HCT116 (cell line): Measurements from ENCODE around the gene VTN. TPM values are rescaled to one million over a fixed set of nuclear protein-coding genes. Genes with fewer than 3 reads are reported as not detected.

Experiments used
- ATAC-seq: fragments of 200-7000 bp; cut with Tn5 transposase; 2 replicates; pipeline ENCODE4 v1.9.1; 2020; ENCODE audit warnings: mild to moderate bottlenecking, moderate library complexity
- BruUV-seq: library from RNA; stranded (reverse); fragments of 400-500 nt; replicated peaks from 2 replicates; lab custom pipeline; 2021; lab: Mats Ljungman, UMichigan
- CTCF ChIA-PET: fragments of 300-600 bp; sonication (Branson Sonifier 250); formaldehyde crosslinking; loops from one replicate; lab custom pipeline; 2021; ENCODE audit warnings: antibody characterized with exemption; lab: Charles Lee
- POLR2A ChIA-PET: fragments of 300-600, 350-600 bp; sonication (Branson Sonifier 250); formaldehyde crosslinking; loops from one replicate; lab custom pipeline; 2021; ENCODE audit warnings: antibody characterized with exemption; lab: Charles Lee
- RAD21 ChIA-PET, 2 experiments: fragments of 300-600 bp; sonication (Branson Sonifier 250); formaldehyde crosslinking; loops; one replicate each; lab custom pipeline; 2023; ENCODE audit warnings: low total read pairs in 2 of 2; ENCODE audit not compliant: uncharacterized antibody in 2 of 2, unreplicated experiment in 2 of 2, low non-redundant PET in 1 of 2; lab: Charles Lee
- DNase-seq: peaks from one replicate; pipeline ENCODE4 v3.0.0-alpha.2; 2010; ENCODE audit warnings: low read depth, low spot score
- H2AFZ ChIP-seq: fragments of 200-600 bp; shearing (Covaris generic), sonication (generic); 2 replicates; pipeline ENCODE4 v1.6.1; 2017; ENCODE audit warnings: low read depth, mixed run types, mixed read lengths, antibody characterized with exemption, low read length; ENCODE audit not compliant: poor library complexity, severe bottlenecking
- H3K27ac ChIP-seq: 2 replicates; pipeline ENCODE4 v1.5.1; 2012; ENCODE audit warnings: low read depth, low read length
- H3K27me3 ChIP-seq: fragments of 200-600 bp; sonication (generic); 2 replicates; pipeline ENCODE4 v1.6.1; 2016; ENCODE audit warnings: mixed run types, low read length, mixed read lengths; ENCODE audit not compliant: insufficient read depth
- H3K36me3 ChIP-seq, 2 experiments: fragments of 200-500 bp in 1 of 2; fragments of 200-600 bp in 1 of 2; sonication (Bioruptor generic) in 1 of 2; sonication (generic) in 1 of 2; 2 replicates each; pipeline versions ENCODE4 v1.5.1 to v1.6.1; 2014 to 2016; ENCODE audit warnings: low read length in 2 of 2, inconsistent platforms in 1 of 2, mixed read lengths in 1 of 2, mixed run types in 1 of 2; ENCODE audit not compliant: insufficient read depth in 2 of 2, control insufficient read depth in 1 of 2
- H3K4me1 ChIP-seq, 2 experiments: fragments of 200-600 bp in 1 of 2; sonication (generic) in 1 of 2; 2 replicates each; pipeline versions ENCODE4 v1.5.1 to v1.6.1; 2012 to 2017; ENCODE audit warnings: low read length in 2 of 2, inconsistent platforms in 1 of 2, mild to moderate bottlenecking in 1 of 2, mixed read lengths in 1 of 2, mixed run types in 1 of 2, moderate library complexity in 1 of 2; ENCODE audit not compliant: insufficient read depth in 2 of 2, control insufficient read depth in 1 of 2
- H3K4me2 ChIP-seq: fragments of 200-600 bp; sonication (generic); 2 replicates; pipeline ENCODE4 v1.6.1; 2017; ENCODE audit warnings: mixed run types, low read length, mixed read lengths
- H3K4me3 ChIP-seq, 2 experiments: fragments of 200-600 bp in 1 of 2; sonication (generic) in 1 of 2; replicated peaks in 1 of 2; 2 replicates each; pipeline ENCODE4 v1.5.1; 2011 to 2016; ENCODE audit warnings: low read length in 2 of 2, control low read depth in 1 of 2, low read depth in 1 of 2, mild to moderate bottlenecking in 1 of 2, mixed read lengths in 1 of 2, mixed run types in 1 of 2
- H3K79me2 ChIP-seq: fragments of 200-600 bp; sonication (generic); 2 replicates; pipeline ENCODE4 v1.6.1; 2017; ENCODE audit warnings: mild to moderate bottlenecking, mixed run types, low read length, moderate library complexity, mixed read lengths; ENCODE audit not compliant: insufficient read depth
- H3K9ac ChIP-seq: fragments of 200-600 bp; sonication (generic); 2 replicates; pipeline ENCODE4 v1.6.1; 2016; ENCODE audit warnings: low read length, mixed read lengths
- H3K9me2 ChIP-seq: fragments of 200-600 bp; sonication (generic), shearing (Covaris generic); 2 replicates; pipeline ENCODE4 v1.6.1; 2017; ENCODE audit warnings: mixed run types, mild to moderate bottlenecking, moderate library complexity; ENCODE audit not compliant: insufficient read depth
- H3K9me3 ChIP-seq, 2 experiments: fragments of 200-500 bp in 1 of 2; fragments of 200-600 bp in 1 of 2; sonication (Bioruptor generic) in 1 of 2; sonication (generic) in 1 of 2; 2 replicates each; pipeline ENCODE4 v1.6.1; 2014 to 2017; ENCODE audit warnings: low read length in 2 of 2, mixed read lengths in 2 of 2, inconsistent platforms in 1 of 2, low read depth in 1 of 2, mild to moderate bottlenecking in 1 of 2, mixed run types in 1 of 2, moderate library complexity in 1 of 2; ENCODE audit not compliant: control insufficient read depth in 1 of 2, insufficient read depth in 1 of 2
- H4K20me1 ChIP-seq: fragments of 200-600 bp; sonication (generic), shearing (Covaris generic); 2 replicates; pipeline ENCODE4 v1.6.1; 2017; ENCODE audit warnings: mixed run types, mild to moderate bottlenecking, moderate library complexity; ENCODE audit not compliant: insufficient read depth
- CBX3 ChIP-seq: IDR thresholded peaks from 2 replicates; pipeline ENCODE4 v1.6.1; 2012; ENCODE audit warnings: low read depth
- CEBPB ChIP-seq: IDR thresholded peaks from 2 replicates; pipeline ENCODE4 v1.6.1; 2012; ENCODE audit warnings: low read depth
- CTCF ChIP-seq, 3 experiments: fragments of 200-600 bp in 1 of 3; sonication (generic) in 1 of 3; IDR thresholded peaks in 2 of 3; conservative IDR thresholded peaks in 1 of 3; 2 replicates each; pipeline ENCODE4 v1.5.1; 2012 to 2017; ENCODE audit warnings: low read depth in 2 of 3, low read length in 2 of 3, antibody characterized with exemption in 1 of 3, borderline replicate concordance in 1 of 3, control low read depth in 1 of 3, mild to moderate bottlenecking in 1 of 3, mixed read lengths in 1 of 3, mixed run types in 1 of 3, moderate library complexity in 1 of 3; ENCODE audit not compliant: insufficient read depth in 1 of 3
- EGR1 ChIP-seq: IDR thresholded peaks from 2 replicates; pipeline ENCODE4 v1.6.1; 2012; ENCODE audit warnings: low read depth
- EZH2 ChIP-seq: fragments of 200-600 bp; sonication (generic); IDR thresholded peaks from 2 replicates; pipeline ENCODE4 v1.6.1; 2017; ENCODE audit warnings: antibody characterized with exemption, mixed run types
- EZH2phosphoT487 ChIP-seq: fragments of 200-600 bp; IDR thresholded peaks from 2 replicates; pipeline ENCODE4 v1.6.1; 2018; ENCODE audit warnings: antibody characterized with exemption, borderline replicate concordance
- FOSL1 ChIP-seq: IDR thresholded peaks from 2 replicates; pipeline ENCODE4 v1.6.1; 2012; ENCODE audit warnings: low read depth
- JUND ChIP-seq: IDR thresholded peaks from 2 replicates; pipeline ENCODE4 v1.6.1; 2012
- MAX ChIP-seq: IDR thresholded peaks from 2 replicates; pipeline ENCODE4 v1.6.1; 2012
- POLR2A ChIP-seq: IDR thresholded peaks from 2 replicates; pipeline ENCODE4 v1.7.0; 2011; ENCODE audit warnings: borderline replicate concordance; ENCODE audit not compliant: insufficient read depth, insufficient read length; ENCODE audit errors: extremely low read depth
- POLR2AphosphoS5 ChIP-seq: IDR thresholded peaks from 2 replicates; pipeline ENCODE4 v1.6.1; 2011; ENCODE audit warnings: mild to moderate bottlenecking, low read depth, low read length, moderate library complexity
- RAD21 ChIP-seq: IDR thresholded peaks from 2 replicates; pipeline ENCODE4 v1.6.1; 2012; ENCODE audit warnings: low read depth, mild to moderate bottlenecking
- SIN3A ChIP-seq: IDR thresholded peaks from 2 replicates; pipeline ENCODE4 v1.6.1; 2012; ENCODE audit warnings: low read depth
- SRF ChIP-seq: IDR thresholded peaks from 2 replicates; pipeline ENCODE4 v1.6.1; 2012; ENCODE audit warnings: low read depth
- TCF7L2 ChIP-seq: IDR thresholded peaks from 2 replicates; pipeline ENCODE4 v1.7.0; 2011; ENCODE audit warnings: borderline replicate concordance, inconsistent platforms; ENCODE audit not compliant: insufficient read depth, insufficient read length; ENCODE audit errors: extremely low read depth
- YY1 ChIP-seq: IDR thresholded peaks from 2 replicates; pipeline ENCODE4 v1.6.1; 2011; ENCODE audit warnings: low read length, low read depth, moderate library complexity, mild to moderate bottlenecking; ENCODE audit not compliant: insufficient replicate concordance; ENCODE audit errors: extremely low read depth
- ZFX ChIP-seq: fragments of 450-650 bp; IDR thresholded peaks from 2 replicates; pipeline ENCODE4 v1.6.1; 2017
- ZNF274 ChIP-seq: fragments of 200-500 bp; sonication (Bioruptor generic); IDR thresholded peaks from 2 replicates; pipeline ENCODE4 v1.6.1; 2014; ENCODE audit warnings: mild to moderate bottlenecking, low read depth, low read length, inconsistent platforms
- intact Hi-C: fragments of 100-400 bp; cut with micrococcal nuclease; formaldehyde crosslinking; loops from 2 replicates; pipeline ENCODE4 v1.10.0; 2022
- total RNA-seq: library from RNA; stranded (reverse); gene quantifications from one replicate; pipeline ENCODE4 v1.2.1, GENCODE V29; 2021; ENCODE audit not compliant: unreplicated experiment
- TF ChIP-seq, protein P1 (sequence below): IDR thresholded peaks from 2 replicates; pipeline ENCODE4 v1.6.1; 2012
- TF ChIP-seq, protein P2 (sequence below): IDR thresholded peaks from 2 replicates; pipeline ENCODE4 v1.6.1; 2011; ENCODE audit warnings: mild to moderate bottlenecking, low read length, moderate library complexity; ENCODE audit not compliant: insufficient replicate concordance; ENCODE audit errors: extremely low read depth

The VTN gene
- total RNA-seq, 1 experiment from 2014 or later = 1.5 TPM

GRCh38 chr17:28324267-28324745 is 45.8 kb downstream of the VTN start:
- no peak for DNase-seq
- no peak overlapping the region for H3K4me2 ChIP-seq
- H3K4me1 ChIP-seq = peaks cover 8 to 14% of the 10 kb centered on the region in 2 experiments; a peak in 2 of 4 replicates
- no peaks in the 10 kb centered on the region for H3K27me3 ChIP-seq
- no peak overlapping the region for H2AFZ ChIP-seq
- H3K36me3 ChIP-seq = peaks cover 12 to 32% of the 10 kb centered on the region in 2 experiments; a peak in 2 of 4 replicates
- H3K9ac ChIP-seq = no peak overlapping the region
- POLR2A ChIA-PET = interaction anchor here (1.9 kb wide), 1 partner anchor 11 kb away, joined by 6 read pairs; the partner anchor contains the start of genes IFT20 and TNFAIP1
- H3K4me3 ChIP-seq = no peak overlapping the region
- H3K9me2 ChIP-seq = no peaks in the 10 kb centered on the region
- no TSS peak for BruUV-seq
- no peak overlapping the region for H3K27ac ChIP-seq
- no peaks in the 10 kb centered on the region for H4K20me1 ChIP-seq
- TF ChIP-seq ZNF274 = no peak
- no peak for TF ChIP-seq EGR1
- no peak for TF ChIP-seq RAD21
- no peak for TF ChIP-seq CEBPB
- TF ChIP-seq, protein P1, sequence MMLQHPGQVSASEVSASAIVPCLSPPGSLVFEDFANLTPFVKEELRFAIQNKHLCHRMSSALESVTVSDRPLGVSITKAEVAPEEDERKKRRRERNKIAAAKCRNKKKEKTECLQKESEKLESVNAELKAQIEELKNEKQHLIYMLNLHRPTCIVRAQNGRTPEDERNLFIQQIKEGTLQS = no peak
- TF ChIP-seq FOSL1 = no peak
- no peak for TF ChIP-seq POLR2AphosphoS5
- no peak for TF ChIP-seq POLR2A
- TF ChIP-seq JUND = no peak
- no peak for TF ChIP-seq CTCF (IDR thresholded peaks at IDR 0.05 in 2 of 3, conservative IDR thresholded peaks at IDR 0.05 in 1 of 3; ENCODE audit: borderline replicate concordance in 1 of 3, insufficient read depth in 1 of 3, low read depth in 2 of 3, low read length in 2 of 3)
- no peak for TF ChIP-seq ZFX
- no peak for TF ChIP-seq YY1
- TF ChIP-seq CBX3 = no peak
- no peak for TF ChIP-seq EZH2
- TF ChIP-seq, protein P2, sequence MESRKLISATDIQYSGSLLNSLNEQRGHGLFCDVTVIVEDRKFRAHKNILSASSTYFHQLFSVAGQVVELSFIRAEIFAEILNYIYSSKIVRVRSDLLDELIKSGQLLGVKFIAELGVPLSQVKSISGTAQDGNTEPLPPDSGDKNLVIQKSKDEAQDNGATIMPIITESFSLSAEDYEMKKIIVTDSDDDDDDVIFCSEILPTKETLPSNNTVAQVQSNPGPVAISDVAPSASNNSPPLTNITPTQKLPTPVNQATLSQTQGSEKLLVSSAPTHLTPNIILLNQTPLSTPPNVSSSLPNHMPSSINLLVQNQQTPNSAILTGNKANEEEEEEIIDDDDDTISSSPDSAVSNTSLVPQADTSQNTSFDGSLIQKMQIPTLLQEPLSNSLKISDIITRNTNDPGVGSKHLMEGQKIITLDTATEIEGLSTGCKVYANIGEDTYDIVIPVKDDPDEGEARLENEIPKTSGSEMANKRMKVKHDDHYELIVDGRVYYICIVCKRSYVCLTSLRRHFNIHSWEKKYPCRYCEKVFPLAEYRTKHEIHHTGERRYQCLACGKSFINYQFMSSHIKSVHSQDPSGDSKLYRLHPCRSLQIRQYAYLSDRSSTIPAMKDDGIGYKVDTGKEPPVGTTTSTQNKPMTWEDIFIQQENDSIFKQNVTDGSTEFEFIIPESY = no peak
- no peak for TF ChIP-seq MAX
- no peak for TF ChIP-seq SIN3A
- no peak for TF ChIP-seq SRF
- no peak for TF ChIP-seq TCF7L2
- no peak for TF ChIP-seq EZH2phosphoT487
- CTCF ChIA-PET = no interaction called here
- H3K9me3 ChIP-seq = no peaks in the 10 kb centered on the region
- peaks cover 72% of the 10 kb centered on the region for H3K79me2 ChIP-seq
- RAD21 ChIA-PET = no interaction called here
- ATAC-seq = no peak
- intact Hi-C loops = no loop called here
